Muscle layer of colon (tissue), 2 donors: ENCODE data around the gene FMNL2.

Experiments
- H3K27ac ChIP-seq: one replicate; pipeline ENCODE4 v1.7.0; 2013; ENCODE audit warnings: low read depth, mild to moderate bottlenecking, low read length, moderate library complexity
- H3K27me3 ChIP-seq, 2 donors: one replicate each; pipeline ENCODE4 v1.7.0; 2013; ENCODE audit warnings: low read length in 2 of 2, mild to moderate bottlenecking in 2 of 2; ENCODE audit not compliant: insufficient read depth in 2 of 2, control insufficient read depth in 1 of 2
- H3K36me3 ChIP-seq: one replicate; pipeline ENCODE4 v1.7.0; 2013; ENCODE audit warnings: mild to moderate bottlenecking, low read length; ENCODE audit not compliant: insufficient read depth
- H3K4me1 ChIP-seq: one replicate; pipeline ENCODE4 v1.7.0; 2013; ENCODE audit warnings: mild to moderate bottlenecking, low read length; ENCODE audit not compliant: insufficient read depth
- H3K4me3 ChIP-seq, 2 donors: one replicate each; pipeline ENCODE4 v1.7.0; 2013; ENCODE audit warnings: low read length in 2 of 2, low read depth in 1 of 2, mild to moderate bottlenecking in 1 of 2, moderate library complexity in 1 of 2
- H3K9ac ChIP-seq: one replicate; pipeline ENCODE4 v1.7.0; 2013; ENCODE audit warnings: low read length
- H3K9me3 ChIP-seq: one replicate; pipeline ENCODE4 v1.7.0; 2013; ENCODE audit warnings: mild to moderate bottlenecking, low read length
- donor health status: abdominal sarcoma.
- donor health status: Adenocarcinoma of cecum.

The FMNL2 gene

DNA sequence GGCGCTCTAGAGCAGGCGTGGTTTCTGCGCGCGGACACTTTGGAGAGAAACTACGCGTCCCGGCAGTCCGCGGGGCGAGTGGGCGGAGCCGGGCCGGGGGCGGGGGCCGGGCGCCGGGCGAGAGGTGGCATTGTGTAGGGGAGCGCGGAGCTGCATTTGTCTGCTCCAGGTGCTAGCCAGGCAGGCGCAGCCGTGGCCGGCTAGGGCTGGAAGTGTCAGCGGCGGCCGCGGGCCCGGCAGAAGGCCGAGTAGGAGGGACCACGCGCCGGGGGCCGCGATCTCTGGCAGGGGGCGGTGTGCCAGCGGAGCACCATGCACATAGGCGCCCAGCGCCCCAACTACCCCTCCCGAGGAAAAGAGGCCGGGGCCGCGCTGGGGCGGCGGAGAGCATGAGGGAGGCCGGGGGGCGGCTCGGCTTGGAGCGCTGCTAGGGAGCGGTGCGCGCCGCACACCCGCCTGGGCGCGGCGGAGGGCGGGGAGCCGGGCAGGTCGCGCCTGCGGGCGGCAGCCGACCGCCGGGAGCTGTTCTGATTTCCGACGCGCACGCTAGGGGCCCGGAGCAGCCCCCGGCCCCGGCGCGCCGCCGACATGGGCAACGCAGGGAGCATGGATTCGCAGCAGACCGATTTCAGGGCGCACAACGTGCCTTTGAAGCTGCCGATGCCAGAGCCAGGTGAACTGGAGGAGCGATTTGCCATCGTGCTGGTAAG lies at the start of gene FMNL2:
TSS of gene FMNL2 (plus strand) at position 159 of the 710 bp plus-strand sequence.
- peak within 1 kb of the TSS; percentile 40 for H3K27ac ChIP-seq
- H3K4me1 ChIP-seq = peaks cover 15% of the 10 kb centered on the region
- H3K36me3 ChIP-seq = no peaks in the 10 kb centered on the region
- peak within 1 kb of the TSS; percentile 83 to 93 for H3K4me3 ChIP-seq
- H3K27me3 ChIP-seq = no peaks in the 10 kb centered on the region
- no peaks in the 10 kb centered on the region for H3K9me3 ChIP-seq
- H3K9ac ChIP-seq = peak within 1 kb of the TSS; percentile 41

DNA sequence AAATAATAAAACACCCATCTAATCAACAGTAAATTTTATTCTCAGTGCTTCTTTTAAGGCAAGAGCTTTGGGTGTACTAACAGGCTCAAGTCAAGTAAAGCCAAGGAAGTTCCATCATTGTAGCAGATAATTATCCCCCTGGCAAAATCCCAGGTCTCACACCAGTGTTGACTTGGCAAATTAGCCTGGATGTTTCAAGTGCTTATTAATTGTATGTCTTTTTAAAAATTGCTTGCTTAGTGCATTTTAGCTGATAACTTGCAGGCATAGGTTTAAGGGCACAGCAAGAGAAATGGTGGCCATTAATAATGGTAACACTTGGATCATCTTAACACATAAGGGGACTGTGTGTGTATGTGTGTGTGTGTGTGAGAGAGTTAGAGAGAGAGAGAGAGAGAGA lies 42.0 kb upstream of the FMNL2 start:
- Histone ChIP-seq H3K9me3 (no peaks in the 10 kb centered on the region), H3K27ac (no peak overlapping the region), H3K36me3 (no peaks in the 10 kb centered on the region), H3K4me1 (no peaks in the 10 kb centered on the region), H3K27me3 (no peaks in the 10 kb centered on the region), H3K4me3 (no peak overlapping the region), H3K9ac (no peak overlapping the region)

DNA sequence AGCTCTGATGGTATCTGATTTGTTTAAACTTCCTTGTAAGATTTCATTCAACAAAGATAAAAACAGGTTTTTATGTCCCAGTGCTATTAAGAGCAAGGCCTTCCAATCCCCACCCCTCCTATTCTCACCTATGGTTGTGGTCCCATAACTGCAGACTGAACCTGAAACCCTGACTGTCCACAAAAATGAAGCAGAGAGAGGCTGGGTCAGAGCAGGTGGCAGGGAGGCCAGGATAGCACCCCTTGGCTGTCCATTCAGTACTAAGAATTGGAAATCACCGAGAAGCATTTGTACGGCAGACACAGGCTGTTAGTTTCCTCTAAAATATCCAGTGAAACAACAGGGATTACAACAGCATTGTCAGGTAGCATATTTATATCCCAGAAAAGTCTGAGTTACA lies 37.3 kb upstream of the FMNL2 start:
- H3K27ac ChIP-seq = no peak overlapping the region
- H3K27me3 ChIP-seq = no peaks in the 10 kb centered on the region
- no peaks in the 10 kb centered on the region for H3K4me1 ChIP-seq
- no peaks in the 10 kb centered on the region for H3K9me3 ChIP-seq
- no peak overlapping the region for H3K9ac ChIP-seq
- no peak overlapping the region for H3K4me3 ChIP-seq
- no peaks in the 10 kb centered on the region for H3K36me3 ChIP-seq

DNA sequence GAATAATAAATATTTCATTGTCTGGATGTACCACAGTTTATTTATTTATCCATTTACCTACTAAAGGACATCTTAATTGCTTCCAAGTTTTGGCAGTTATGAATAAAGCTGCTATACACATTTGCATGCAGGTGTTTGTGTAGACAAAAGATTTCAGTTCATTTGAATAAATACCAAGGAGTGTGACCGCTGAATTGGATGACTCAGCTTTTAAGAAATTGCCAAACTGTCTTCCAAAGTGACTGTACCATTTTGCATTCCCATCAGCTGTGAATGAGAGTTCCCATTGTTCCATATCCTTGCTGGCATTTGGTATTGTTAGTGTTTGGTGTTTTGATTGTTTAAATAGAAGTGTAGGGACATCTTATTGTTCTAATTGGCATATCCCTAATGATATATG lies 36.2 kb upstream of the FMNL2 start:
- Histone ChIP-seq H3K4me3 (no peak overlapping the region), H3K36me3 (no peaks in the 10 kb centered on the region), H3K9ac (no peak overlapping the region), H3K4me1 (no peaks in the 10 kb centered on the region), H3K27ac (no peak overlapping the region), H3K9me3 (no peaks in the 10 kb centered on the region), H3K27me3 (no peaks in the 10 kb centered on the region)

DNA sequence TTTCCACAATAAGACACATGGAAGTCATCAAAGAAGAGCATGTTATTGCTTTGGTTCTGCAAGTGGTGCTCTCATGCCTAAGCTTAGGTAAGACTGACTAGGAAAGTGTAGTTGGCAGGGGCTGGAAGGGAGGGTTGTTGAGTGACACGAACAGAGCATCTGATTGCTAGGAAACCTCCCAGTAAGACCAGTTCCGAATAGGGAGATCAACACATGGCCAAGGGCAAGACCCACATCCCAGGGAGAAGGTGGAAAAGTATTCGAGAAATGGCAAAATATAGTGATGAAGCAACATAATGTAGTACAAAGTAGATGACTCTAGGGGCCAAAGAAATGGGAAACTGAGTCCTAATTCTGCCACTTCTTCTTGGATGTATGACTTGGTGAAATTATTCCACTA lies 33.8 kb upstream of the FMNL2 start:
- Histone ChIP-seq H3K36me3 (no peaks in the 10 kb centered on the region), H3K9ac (no peak overlapping the region), H3K9me3 (no peaks in the 10 kb centered on the region), H3K4me3 (no peak overlapping the region), H3K27me3 (no peaks in the 10 kb centered on the region), H3K4me1 (no peaks in the 10 kb centered on the region), H3K27ac (no peak overlapping the region)

DNA sequence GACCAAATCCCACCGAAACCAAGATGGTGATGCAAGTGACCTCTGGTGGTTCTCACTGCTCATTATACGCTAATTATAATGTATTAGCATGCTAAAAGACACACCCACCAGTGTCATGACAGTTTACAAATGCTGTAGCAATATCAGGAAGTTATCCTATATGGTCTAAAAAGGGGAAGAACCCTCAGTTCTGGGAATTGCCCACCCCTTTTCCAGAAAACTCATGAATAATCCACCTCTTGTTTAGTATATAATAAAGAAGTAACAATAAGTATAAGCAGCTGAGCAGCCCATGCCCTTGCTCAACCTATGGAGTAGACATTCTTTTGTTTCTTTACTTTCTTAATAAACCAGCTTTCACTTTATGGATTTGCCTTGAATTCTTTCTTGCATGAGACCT lies 31.0 kb upstream of the FMNL2 start:
- Histone ChIP-seq H3K9me3 (no peaks in the 10 kb centered on the region), H3K27me3 (no peaks in the 10 kb centered on the region), H3K36me3 (no peaks in the 10 kb centered on the region), H3K27ac (no peak overlapping the region), H3K4me1 (no peaks in the 10 kb centered on the region), H3K9ac (no peak overlapping the region), H3K4me3 (no peak overlapping the region)

DNA sequence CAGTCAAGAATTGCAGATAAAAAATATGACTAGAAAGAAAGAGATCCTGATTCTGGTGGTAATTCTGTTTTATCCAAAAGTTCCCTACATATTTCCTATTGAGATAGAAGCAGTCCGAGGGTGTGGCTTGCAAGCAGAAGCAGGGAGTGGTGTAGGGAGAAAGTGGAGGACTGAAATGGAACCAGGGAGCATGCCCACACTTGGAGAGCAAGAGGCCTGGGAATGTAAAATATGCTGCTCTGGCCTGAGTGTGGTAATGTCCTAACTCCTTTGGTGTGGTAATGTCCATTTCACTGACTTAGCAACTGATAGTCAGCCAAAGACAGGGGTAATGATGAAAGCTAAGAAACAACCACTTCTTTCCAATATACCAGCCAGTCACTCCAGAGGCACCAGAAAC lies 30.1 kb upstream of the FMNL2 start:
- H3K4me3 ChIP-seq = no peak overlapping the region
- H3K27ac ChIP-seq = no peak overlapping the region
- no peaks in the 10 kb centered on the region for H3K36me3 ChIP-seq
- no peaks in the 10 kb centered on the region for H3K27me3 ChIP-seq
- H3K4me1 ChIP-seq = no peaks in the 10 kb centered on the region
- H3K9ac ChIP-seq = no peak overlapping the region
- no peaks in the 10 kb centered on the region for H3K9me3 ChIP-seq

DNA sequence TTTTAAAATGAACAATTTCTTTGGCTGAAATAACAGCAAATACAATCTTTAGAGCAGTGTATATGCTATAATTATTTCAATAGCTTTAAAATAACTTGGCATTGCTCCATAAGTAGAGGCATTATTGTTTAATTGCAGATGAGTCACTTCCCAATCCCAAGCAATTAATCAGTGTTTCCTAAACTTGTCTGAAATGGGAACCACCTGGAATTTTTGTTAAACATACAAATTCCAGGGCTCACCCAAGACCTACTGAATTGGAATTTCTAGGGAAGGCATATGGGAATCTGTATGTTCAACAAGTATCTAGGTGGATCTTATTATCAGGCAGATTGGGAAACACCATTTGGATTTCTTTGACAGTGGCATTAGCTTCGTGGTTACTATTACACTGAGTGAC lies 27.1 kb upstream of the FMNL2 start:
- Histone ChIP-seq H3K9ac (no peak overlapping the region), H3K9me3 (no peaks in the 10 kb centered on the region), H3K4me1 (no peaks in the 10 kb centered on the region), H3K27ac (no peak overlapping the region), H3K36me3 (no peaks in the 10 kb centered on the region), H3K4me3 (no peak overlapping the region), H3K27me3 (no peaks in the 10 kb centered on the region)

DNA sequence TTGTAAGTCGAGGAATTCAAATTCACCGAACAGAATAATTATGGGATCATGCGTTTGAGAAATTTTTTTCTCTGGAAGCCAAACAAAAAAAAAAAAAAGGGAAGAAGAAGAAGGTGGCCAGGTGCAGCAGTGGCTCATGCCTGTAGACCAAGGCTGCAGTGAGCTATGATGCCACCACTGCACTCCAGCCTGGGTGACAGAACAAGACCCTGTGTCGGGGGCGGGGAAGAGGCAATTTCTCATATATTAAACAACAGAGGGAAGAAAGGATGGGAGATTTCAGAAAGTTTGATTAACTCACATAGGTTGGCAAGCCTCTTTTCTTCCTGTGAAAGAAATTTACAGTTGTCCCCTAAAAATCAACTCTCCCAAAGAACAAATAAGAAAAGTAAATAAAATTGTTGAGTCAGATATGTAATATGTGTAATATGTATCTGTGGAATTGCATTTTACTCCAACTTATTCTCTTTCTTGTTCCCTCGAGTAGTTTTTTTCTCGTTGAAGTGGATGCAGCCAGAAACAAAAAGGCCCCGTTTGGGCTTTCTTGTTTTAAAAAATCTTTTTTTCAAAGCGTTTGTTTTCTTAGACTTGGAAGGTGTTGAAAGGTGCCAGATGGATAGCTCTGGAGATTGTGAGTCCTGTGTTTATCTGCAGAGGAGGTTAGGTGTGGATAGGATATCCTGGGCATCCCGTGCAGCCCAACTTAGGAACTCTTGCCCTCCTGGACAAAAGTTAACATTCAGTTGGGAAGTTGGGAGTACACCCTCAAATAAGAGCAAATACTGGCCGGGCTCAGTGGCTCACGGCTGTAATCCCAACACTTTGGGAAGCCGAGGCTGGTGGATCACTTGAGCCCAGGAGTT lies 25.4 kb upstream of the FMNL2 start:
- no peak overlapping the region for H3K27ac ChIP-seq
- H3K27me3 ChIP-seq = no peaks in the 10 kb centered on the region
- no peak overlapping the region for H3K9ac ChIP-seq
- H3K4me1 ChIP-seq = no peaks in the 10 kb centered on the region
- no peaks in the 10 kb centered on the region for H3K9me3 ChIP-seq
- no peaks in the 10 kb centered on the region for H3K36me3 ChIP-seq
- H3K4me3 ChIP-seq = no peak overlapping the region

DNA sequence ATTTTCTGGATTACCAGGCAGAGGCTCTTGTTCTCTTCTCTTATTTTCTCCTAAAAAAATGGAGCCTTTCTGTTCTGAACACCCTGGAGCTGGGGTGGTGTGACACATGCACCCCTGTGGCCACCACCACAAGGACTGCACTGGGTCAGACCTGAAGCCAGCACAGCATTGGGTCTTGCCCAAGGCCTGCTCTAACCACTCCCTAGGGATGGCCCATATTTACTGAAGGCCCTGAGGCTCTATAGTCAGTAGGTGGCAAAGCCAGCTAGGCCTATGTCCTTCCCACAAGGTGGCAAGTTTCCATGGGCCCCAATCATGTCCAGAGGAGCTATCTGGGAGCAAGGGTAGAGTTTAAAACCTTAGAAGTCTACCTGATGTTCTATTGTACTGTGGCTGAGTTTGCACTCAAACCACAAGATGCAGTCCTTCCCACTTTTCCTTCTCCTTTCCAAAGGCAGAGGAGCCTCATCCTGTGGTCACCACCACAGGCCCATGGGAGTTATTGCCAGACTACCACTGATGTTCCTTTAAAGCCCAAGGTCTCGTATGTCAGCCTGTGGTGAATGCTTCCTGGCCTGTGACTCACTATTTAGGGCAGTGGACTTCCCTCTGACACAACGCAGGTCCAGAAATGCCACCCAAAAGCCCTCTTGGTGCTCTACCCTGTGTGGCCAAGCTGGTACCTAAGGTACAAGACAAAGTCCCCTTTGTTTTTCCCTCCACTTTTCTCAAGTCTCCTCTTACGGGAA lies 15.0 kb upstream of the FMNL2 start:
- H3K4me3 ChIP-seq = no peak overlapping the region
- no peaks in the 10 kb centered on the region for H3K9me3 ChIP-seq
- H3K4me1 ChIP-seq = no peaks in the 10 kb centered on the region
- H3K36me3 ChIP-seq = no peaks in the 10 kb centered on the region
- H3K9ac ChIP-seq = no peak overlapping the region
- no peaks in the 10 kb centered on the region for H3K27me3 ChIP-seq
- no peak overlapping the region for H3K27ac ChIP-seq

DNA sequence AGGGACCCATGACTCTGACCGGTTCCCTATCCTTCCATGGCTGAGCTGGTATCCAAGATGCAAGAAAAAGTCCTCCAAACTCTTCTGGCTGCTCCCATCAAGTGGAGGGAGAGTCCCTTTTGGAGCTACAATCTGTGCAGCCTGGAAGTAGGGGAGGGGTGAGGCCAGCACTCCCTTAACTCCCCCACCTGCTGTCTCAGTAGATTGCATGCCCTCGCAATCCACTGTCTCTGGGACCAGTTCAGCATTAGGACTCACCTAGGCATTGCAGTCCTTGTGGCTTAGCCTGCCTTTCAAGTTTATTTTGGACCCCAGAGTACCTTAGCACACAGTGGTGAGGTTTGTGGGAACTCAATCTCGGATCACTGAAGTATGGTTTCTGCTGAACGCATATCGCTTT lies 14.2 kb upstream of the FMNL2 start:
- no peaks in the 10 kb centered on the region for H3K27me3 ChIP-seq
- H3K9ac ChIP-seq = no peak overlapping the region
- no peaks in the 10 kb centered on the region for H3K9me3 ChIP-seq
- H3K27ac ChIP-seq = no peak overlapping the region
- H3K36me3 ChIP-seq = no peaks in the 10 kb centered on the region
- no peaks in the 10 kb centered on the region for H3K4me1 ChIP-seq
- H3K4me3 ChIP-seq = no peak overlapping the region
